Spleen (tissue), 11 donors: ENCODE measurements around the gene OSGEP. TPM values are rescaled to one million over a fixed set of nuclear protein-coding genes. Genes with fewer than 3 reads are reported as not detected.

Experiments
- DNase-seq: peaks from one replicate; pipeline ENCODE4 v3.0.0-alpha.2; 2020
- H3K27ac ChIP-seq, 8 donors: fragments of 200-600 bp; sonication (generic) in 7 of 8; 1 replicate in 4 of 8; 2 replicates in 4 of 8; pipeline versions ENCODE4 v1.5.0 to v1.8.0; 2016 to 2021; ENCODE audit warnings: inconsistent platforms in 4 of 8, mild to moderate bottlenecking in 4 of 8, moderate library complexity in 1 of 8
- H3K27me3 ChIP-seq, 7 donors: fragments of 200-600 bp; sonication (generic) in 6 of 7; replicated peaks in 1 of 7; 1 replicate in 4 of 7; 2 replicates in 3 of 7; pipeline versions ENCODE4 v1.5.0 to v1.8.0; 2016 to 2021; ENCODE audit warnings: inconsistent platforms in 3 of 7, mild to moderate bottlenecking in 1 of 7
- H3K36me3 ChIP-seq, 6 donors: fragments of 200-600 bp; sonication (generic) in 5 of 6; 1 replicate in 4 of 6; 2 replicates in 2 of 6; pipeline versions ENCODE4 v1.5.0 to v1.8.0; 2016 to 2021; ENCODE audit warnings: inconsistent platforms in 2 of 6
- H3K4me1 ChIP-seq, 6 donors: fragments of 200-600 bp; sonication (generic) in 5 of 6; 1 replicate in 3 of 6; 2 replicates in 3 of 6; pipeline versions ENCODE4 v1.5.0 to v1.8.0; 2016 to 2021; ENCODE audit warnings: inconsistent platforms in 3 of 6
- H3K4me3 ChIP-seq, 8 donors: fragments of 200-600 bp; sonication (generic) in 7 of 8; 1 replicate in 4 of 8; 2 replicates in 4 of 8; pipeline versions ENCODE4 v1.5.0 to v1.8.0; 2016 to 2021; ENCODE audit warnings: inconsistent platforms in 4 of 8, mild to moderate bottlenecking in 4 of 8, moderate library complexity in 2 of 8
- H3K9me3 ChIP-seq, 8 donors: fragments of 200-600 bp; sonication (generic) in 7 of 8; 1 replicate in 4 of 8; 2 replicates in 4 of 8; pipeline versions ENCODE4 v1.5.0 to v1.8.0; 2016 to 2021; ENCODE audit warnings: inconsistent platforms in 4 of 8
- CTCF ChIP-seq, 11 experiments: fragments of 200-600 bp in 7 of 11; fragments of 450-650 bp in 4 of 11; sonication (generic) in 4 of 11; IDR thresholded peaks in 8 of 11; conservative IDR thresholded peaks in 3 of 11; 1 replicate in 7 of 11; 2 replicates in 4 of 11; pipeline versions ENCODE4 v1.4.0 to v1.8.0; 2016 to 2021; ENCODE audit warnings: antibody characterized with exemption in 11 of 11, inconsistent platforms in 4 of 11, mild to moderate bottlenecking in 1 of 11
- POLR2A ChIP-seq, 3 donors: fragments of 450-650 bp; IDR thresholded peaks; one replicate each; pipeline ENCODE4 v1.5.1; 2017; ENCODE audit warnings: antibody characterized with exemption in 3 of 3, mild to moderate bottlenecking in 1 of 3
- POLR2AphosphoS5 ChIP-seq, 3 donors: sonication (generic); formaldehyde crosslinking; IDR thresholded peaks; one replicate each; pipeline ENCODE4 v1.5.1; 2017; ENCODE audit warnings: antibody characterized with exemption in 3 of 3
- WGBS, 5 donors: extraction: QIAGEN DNeasy Blood & Tissue Kit in 3 of 5; methylation state at CpG; one replicate each; pipeline versions ENCODE4 v1.1.5 to v1.1.7; 2013 to 2018; 5-methylcytosine and 5-hydroxymethylcytosine counted together
- intact Hi-C: fragments of 100-400 bp; cut with DNase I; formaldehyde crosslinking; loops from one replicate; pipeline ENCODE4 v1.15.0; 2023; ENCODE audit warnings: low total_unique reads
- polyA plus RNA-seq, 3 donors: library from polyadenylated mRNA; stranded (reverse); fragments of 200-250 nt; gene quantifications; one replicate each; pipeline ENCODE4 v1.2.1, GENCODE V29; 2013
- total RNA-seq, 7 donors: library from RNA; depleted of rRNA in 3 of 7; stranded (reverse); fragments of >200 nt in 3 of 7; fragmentation: NEBNext Ultra II Directional in 4 of 7; extraction: Animal tissue kit (Norgen Biotek cat#: 25700) in 4 of 7; gene quantifications; one replicate each; pipeline versions ENCODE4 v1.1.0 to v1.2.1, GENCODE V29; 2016 to 2021
- donor health status: healthy with polysubstance abuse.
- donor health status: DM: no; HTN: no; CAD: no; lungs with moderate emphysema.
- donor health status: DM: no; HTN: no; CAD: no.
- donor health status: Bipolar disorder and iron deficiency.
- donor health status: healthy.
- donor health status: DM: no; HTN: no; CAD: no.
- donor health status: DM: yes; HTN: yes; CAD: no.

OSGEP gene
- total and polyA plus RNA-seq, 10 donors = 48.6 to 110 (median 76.3) TPM

GRCh38 chr14:20412411-20412810, 42.2 kb downstream of the OSGEP start:
- peak overlapping the region; percentile 85 to 99 (median 96) for H3K27ac ChIP-seq
- H3K4me3 ChIP-seq = peak overlapping the region; percentile 66 to 91 (median 76)
- H3K4me1 ChIP-seq = peaks cover 13 to 64% (median 43%) of the 10 kb centered on the region in 6 donors
- no peaks in the 10 kb centered on the region for H3K9me3 ChIP-seq
- DNase-seq = no peak
- WGBS, 5 donors = 1 to 3% (median 1%) methylated on average over 7 of the region's 7 CpGs
- H3K27me3 ChIP-seq = no peaks in the 10 kb centered on the region
- intact Hi-C loops = loop anchor here (5.0 to 10.0 kb wide), 2 partner anchors 52 to 200 kb away; partner anchors contain the start of genes PIP4P1 and PNP
- peaks cover 0 to 14% (median 12%) of the 10 kb centered on the region in 6 donors for H3K36me3 ChIP-seq
- TF ChIP-seq CTCF (IDR thresholded peaks at IDR 0.05 in 8 of 11, conservative IDR thresholded peaks at IDR 0.05 in 3 of 11) (no peak), POLR2AphosphoS5 (IDR thresholded peaks at IDR 0.05) (no peak), POLR2A (IDR thresholded peaks at IDR 0.05) (peak in 1 of 3 donors; percentile 28)

DNA sequence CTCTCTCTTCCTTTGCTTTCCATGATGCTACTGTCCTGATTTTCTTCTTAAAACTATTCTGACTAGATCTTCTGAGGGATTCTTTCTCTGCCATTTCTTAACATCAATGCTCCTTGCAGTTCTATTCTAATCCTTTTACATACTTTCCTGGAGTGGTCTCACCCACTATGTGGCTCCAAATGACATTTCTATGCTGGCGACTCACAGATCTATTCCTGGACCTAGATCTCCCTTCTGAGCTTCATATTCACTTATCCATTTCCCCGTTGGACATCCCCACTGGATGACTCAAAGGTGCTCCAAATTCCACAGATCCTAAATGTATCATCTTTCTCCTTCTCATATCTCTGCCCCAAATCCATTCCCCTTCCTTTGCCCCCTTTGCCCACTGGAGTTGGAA, 45.4 kb downstream of the OSGEP start:
- H3K36me3 ChIP-seq = peaks cover 0 to 46% (median 43%) of the 10 kb centered on the region in 6 donors
- 79 to 94% (median 92%) methylated on average over 2 of the region's 2 CpGs for WGBS, 5 donors
- no peak overlapping the region for H3K27ac ChIP-seq
- TF ChIP-seq POLR2AphosphoS5 (IDR thresholded peaks at IDR 0.05) (no peak), POLR2A (IDR thresholded peaks at IDR 0.05) (no peak), CTCF (IDR thresholded peaks at IDR 0.05 in 8 of 11, conservative IDR thresholded peaks at IDR 0.05 in 3 of 11) (no peak)
- no peaks in the 10 kb centered on the region for H3K27me3 ChIP-seq
- H3K4me1 ChIP-seq = peaks cover 9 to 52% (median 26%) of the 10 kb centered on the region in 6 donors
- intact Hi-C loops = loop anchor here (10.0 kb wide), 1 partner anchor 64 kb away; the partner anchor contains the start of gene PARP2
- no peaks in the 10 kb centered on the region for H3K9me3 ChIP-seq
- no peak for DNase-seq
- no peak overlapping the region for H3K4me3 ChIP-seq

GRCh38 chr14:20403521-20403920, 51.1 kb downstream of the OSGEP start:
- 88 to 97% (median 92%) methylated on average over 11 of the region's 11 CpGs for WGBS, 5 donors
- TF ChIP-seq POLR2AphosphoS5 (IDR thresholded peaks at IDR 0.05) (no peak), POLR2A (IDR thresholded peaks at IDR 0.05) (no peak), CTCF (IDR thresholded peaks at IDR 0.05 in 8 of 11, conservative IDR thresholded peaks at IDR 0.05 in 3 of 11) (no peak)
- Histone ChIP-seq H3K27me3 (no peaks in the 10 kb centered on the region), H3K4me3 (no peak overlapping the region), H3K36me3 (peaks cover 4 to 100% (median 94%) of the 10 kb centered on the region in 6 donors), H3K27ac (no peak overlapping the region), H3K4me1 (peaks cover 0 to 16% (median 0%) of the 10 kb centered on the region in 6 donors), H3K9me3 (no peaks in the 10 kb centered on the region)
- intact Hi-C loops = loop anchor here (10.0 kb wide), 1 partner anchor 59 kb away; the partner anchor contains the start of gene PARP2
- DNase-seq = no peak

DNA sequence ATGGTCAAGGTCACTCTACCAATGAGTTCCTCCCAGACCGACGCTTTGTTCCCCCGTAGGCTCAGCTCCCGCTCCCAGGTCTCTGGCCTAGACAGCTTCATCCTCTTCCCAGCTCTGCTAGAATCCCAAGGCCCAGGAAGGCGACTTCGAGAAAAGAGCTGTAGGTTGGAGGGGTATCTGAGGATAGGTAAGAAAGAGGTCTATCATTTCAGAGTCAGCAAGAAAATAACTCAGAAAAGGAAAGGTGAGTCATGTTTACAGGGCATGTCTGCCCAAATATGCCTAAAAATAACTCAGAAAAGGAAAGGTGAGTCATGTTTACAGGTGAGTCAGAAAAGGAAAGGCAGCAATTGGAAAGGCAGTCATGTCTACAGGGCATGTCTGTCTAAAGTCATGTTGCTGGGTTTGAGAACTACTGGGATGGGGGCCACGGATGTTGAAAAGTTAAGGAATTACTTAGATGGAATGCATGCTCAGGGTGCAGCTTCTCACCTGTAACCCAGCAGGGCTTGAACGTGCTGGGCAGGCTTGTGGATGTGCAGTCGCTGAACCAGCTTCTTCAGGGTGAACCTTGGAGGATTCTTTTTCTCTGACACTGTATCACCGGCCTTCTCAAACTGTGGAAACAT, 53.5 kb downstream of the OSGEP start:
- Histone ChIP-seq H3K27ac (no peak overlapping the region), H3K27me3 (no peaks in the 10 kb centered on the region), H3K9me3 (no peaks in the 10 kb centered on the region), H3K4me1 (peaks cover 0 to 7% (median 0%) of the 10 kb centered on the region in 6 donors), H3K36me3 (peaks cover 8 to 100% (median 92%) of the 10 kb centered on the region in 6 donors), H3K4me3 (no peak overlapping the region)
- intact Hi-C loops = loop anchor here (10.0 kb wide), 1 partner anchor 56 kb away; the partner anchor contains the start of gene PARP2
- no peak for DNase-seq
- WGBS, 5 donors = 86 to 93% (median 92%) methylated on average over 10 of the region's 10 CpGs
- TF ChIP-seq CTCF (IDR thresholded peaks at IDR 0.05 in 8 of 11, conservative IDR thresholded peaks at IDR 0.05 in 3 of 11) = no peak
- TF ChIP-seq POLR2AphosphoS5 (IDR thresholded peaks at IDR 0.05) = no peak
- no peak for TF ChIP-seq POLR2A (IDR thresholded peaks at IDR 0.05)
